B cell (primary cell): ENCODE data around the gene BBC3. TPM values are rescaled to one million over a fixed set of nuclear protein-coding genes. Genes with fewer than 3 reads are reported as not detected.

Experiments
- ATAC-seq: fragments of 200-7000 bp; cut with Tn5 transposase; one replicate; pipeline ENCODE4 v1.10.0; 2021; ENCODE audit warnings: low read depth, mild to moderate bottlenecking, moderate number of reproducible peaks, moderate library complexity
- CTCF ChIA-PET: fragments of 350-600 bp; sonication (Branson Sonifier 250); formaldehyde crosslinking; loops from one replicate; lab custom pipeline; 2021; ENCODE audit warnings: antibody characterized with exemption, inconsistent platforms; lab: Charles Lee
- POLR2A ChIA-PET: fragments of 350-600 bp; sonication (Branson Sonifier 250); formaldehyde crosslinking; loops from one replicate; lab custom pipeline; 2021; ENCODE audit warnings: antibody characterized with exemption; lab: Charles Lee
- DNase-seq: peaks from one replicate; pipeline ENCODE4 v3.0.0; 2013
- H2AFZ ChIP-seq: 2 replicates; pipeline ENCODE4 v1.6.1; 2012; ENCODE audit warnings: mild to moderate bottlenecking, low read depth, low read length; ENCODE audit not compliant: insufficient read depth, poor library complexity, severe bottlenecking
- H3K27ac ChIP-seq, 2 donors: 1 replicate in 1 of 2; 2 replicates in 1 of 2; pipeline ENCODE4 v1.5.1; 2012 to 2013; ENCODE audit warnings: low read length in 2 of 2, mild to moderate bottlenecking in 2 of 2, moderate library complexity in 1 of 2
- H3K27me3 ChIP-seq, 4 experiments: fragments of 200-600 bp in 1 of 4; sonication (generic) in 1 of 4; replicated peaks in 1 of 4; 1 replicate in 2 of 4; 2 replicates in 2 of 4; pipeline versions ENCODE4 v1.6.1 to v1.7.0; 2013 to 2016; ENCODE audit warnings: low read length in 3 of 4, mild to moderate bottlenecking in 2 of 4, mixed read lengths in 1 of 4, moderate library complexity in 1 of 4; ENCODE audit not compliant: insufficient read depth in 4 of 4, control insufficient read depth in 3 of 4; ENCODE audit errors: control extremely low read depth in 1 of 4
- H3K36me3 ChIP-seq, 2 experiments: replicated peaks in 1 of 2; 1 replicate in 1 of 2; 2 replicates in 1 of 2; pipeline versions ENCODE4 v1.6.1 to v1.7.1; 2013; ENCODE audit warnings: low read length in 1 of 2; ENCODE audit not compliant: insufficient read depth in 2 of 2, control insufficient read depth in 1 of 2; ENCODE audit errors: control extremely low read depth in 1 of 2, extremely low read depth in 1 of 2
- H3K4me1 ChIP-seq, 2 donors: fragments of 200-600 bp in 1 of 2; sonication (generic) in 1 of 2; 1 replicate in 1 of 2; 2 replicates in 1 of 2; pipeline versions ENCODE4 v1.5.1 to v1.6.1; 2013 to 2017; ENCODE audit warnings: low read length in 2 of 2; ENCODE audit not compliant: control insufficient read depth in 2 of 2, insufficient read depth in 2 of 2
- H3K4me2 ChIP-seq: replicated peaks from 2 replicates; pipeline ENCODE3; 2012; ENCODE audit warnings: mild to moderate bottlenecking, low read depth, low read length; ENCODE audit not compliant: poor library complexity, severe bottlenecking
- H3K4me3 ChIP-seq, 5 experiments: fragments of 200-600 bp in 1 of 5; sonication (generic) in 1 of 5; 1 replicate in 3 of 5; 2 replicates in 2 of 5; pipeline versions ENCODE4 v1.5.1 to v1.7.0; 2011 to 2016; ENCODE audit warnings: low read length in 4 of 5, mild to moderate bottlenecking in 4 of 5, low read depth in 2 of 5, control low read depth in 1 of 5, moderate library complexity in 1 of 5; ENCODE audit not compliant: insufficient read depth in 1 of 5; ENCODE audit errors: control extremely low read depth in 1 of 5, extremely low read depth in 1 of 5
- H3K79me2 ChIP-seq: fragments of 200-600 bp; sonication (generic); one replicate; pipeline ENCODE4 v1.6.0; 2016; ENCODE audit warnings: low read length; ENCODE audit not compliant: control insufficient read depth, insufficient read depth
- H3K9ac ChIP-seq: fragments of 200-600 bp; sonication (generic); 2 replicates; pipeline ENCODE4 v1.6.1; 2017; ENCODE audit warnings: mild to moderate bottlenecking, low read length, moderate library complexity
- H3K9me3 ChIP-seq, 3 donors: one replicate each; pipeline versions ENCODE4 v1.6.1 to v1.7.1; 2013; ENCODE audit warnings: low read length in 2 of 3; ENCODE audit not compliant: control insufficient read depth in 2 of 3, insufficient read depth in 1 of 3; ENCODE audit errors: control extremely low read depth in 1 of 3
- H4K20me1 ChIP-seq: 2 replicates; pipeline ENCODE4 v1.6.0; 2012; ENCODE audit warnings: mild to moderate bottlenecking, low read length; ENCODE audit not compliant: insufficient read depth, control insufficient read depth, poor library complexity, severe bottlenecking
- H3K27ac Mint-ChIP-seq: one replicate; pipeline ENCODE4 v1.8.0; 2021; ENCODE audit warnings: mixed read lengths
- H3K27me3 Mint-ChIP-seq: one replicate; pipeline ENCODE4 v1.8.0; 2021; ENCODE audit warnings: mixed read lengths
- H3K4me1 Mint-ChIP-seq: one replicate; pipeline ENCODE4 v1.8.0; 2021; ENCODE audit warnings: mixed read lengths
- H3K4me3 Mint-ChIP-seq: one replicate; pipeline ENCODE4 v1.8.0; 2021; ENCODE audit warnings: mixed read lengths
- H3K9me3 Mint-ChIP-seq: one replicate; pipeline ENCODE4 v1.8.0; 2022; ENCODE audit warnings: mixed read lengths; ENCODE audit not compliant: insufficient read depth
- CTCF ChIP-seq: fragments of 200-600 bp; IDR thresholded peaks from one replicate; pipeline ENCODE4 v1.8.0; 2022; ENCODE audit warnings: antibody characterized with exemption, mild to moderate bottlenecking
- EZH2 ChIP-seq: IDR thresholded peaks from 2 replicates; pipeline ENCODE4 v1.6.1; 2012; ENCODE audit warnings: borderline replicate concordance, low read depth, mild to moderate bottlenecking, moderate library complexity, low read length; ENCODE audit not compliant: insufficient read depth, poor library complexity, severe bottlenecking
- WGBS: methylation state at CpG from one replicate; pipeline ENCODE4 v1.1.5; 2013; ENCODE audit warnings: missing lambda C conversion rate; ENCODE audit not compliant: insufficient coverage; 5-methylcytosine and 5-hydroxymethylcytosine counted together
- intact Hi-C: fragments of 100-400 bp; cut with micrococcal nuclease; formaldehyde crosslinking; loops from one replicate; pipeline ENCODE4 v1.10.0; 2022
- polyA plus RNA-seq: library from polyadenylated mRNA; depleted of rRNA; stranded (reverse); fragments of >200 nt; gene quantifications from 2 replicates; pipeline ENCODE4 v1.2.3, GENCODE V29; 2012
- total RNA-seq, 2 donors: library from RNA; stranded (reverse); fragments of 120-200 nt in 1 of 2; gene quantifications; 1 replicate in 1 of 2; 2 replicates in 1 of 2; pipeline versions ENCODE4 v1.2.3 to v1.2.4, GENCODE V29; 2013 to 2022

The BBC3 gene
- total and polyA plus RNA-seq, 2 donors (not counting 1 experiment from before 2014, with no cell fraction given), result 10.2 to 17.8 TPM

- ChIA-PET POLR2A (interaction anchor here (0.6 to 4.1 kb wide), 8 partner anchors 9 to 470 kb away, joined by 3 to 74 read pairs (median 6); partner anchors contain the start of genes CCDC9 and NOP53), CTCF (interaction anchor here (0.7 to 3.3 kb wide), 11 partner anchors 9 to 116 kb away, joined by 3 to 22 read pairs (median 5); partner anchors contain the start of genes CCDC9 and DHX34)
- no peaks in the 10 kb centered on the region for H3K79me2 ChIP-seq
- 10% methylated on average over 79 of the region's 82 CpGs for WGBS
- peaks cover 16% of the 10 kb centered on the region for H4K20me1 ChIP-seq
- DNase-seq, result no peak
- H3K27me3 ChIP-seq, result no peaks in the 10 kb centered on the region
- ATAC-seq, result peak; percentile 16
- H3K9me3 Mint-ChIP-seq, result no peaks in the 10 kb centered on the region
- peaks cover 0 to 12% of the 10 kb centered on the region in 2 experiments for H3K36me3 ChIP-seq
- H2AFZ ChIP-seq, result peak overlapping the region; percentile 43
- H3K9me3 ChIP-seq, result no peaks in the 10 kb centered on the region
- H3K4me1 ChIP-seq, result peaks cover 12 to 22% of the 10 kb centered on the region in 2 donors
- H3K4me2 ChIP-seq, result peak overlapping the region; percentile 100
- intact Hi-C loops, result loop anchor here (1.0 to 10.0 kb wide), 7 partner anchors 48 to 1362 kb away; partner anchors contain the start of genes BICRA, DBP, DHX34 and NAPA
- TF ChIP-seq EZH2 (no peak), CTCF (no peak)
- peak overlapping the region; percentile 66 for H3K9ac ChIP-seq
- no peaks in the 10 kb centered on the region for H3K27me3 Mint-ChIP-seq
- peak overlapping the region; percentile 22 to 55 for H3K27ac ChIP-seq
- peak overlapping the region in 4 of 5 experiments; percentile 29 to 63 (median 51) for H3K4me3 ChIP-seq
- peak overlapping the region; percentile 75 for H3K4me3 Mint-ChIP-seq
- H3K27ac Mint-ChIP-seq, result peak overlapping the region; percentile 68
- H3K4me1 Mint-ChIP-seq, result peaks cover 22% of the 10 kb centered on the region
Measured at GRCh38 chr19:47274891-47275761, 44.1 kb upstream of the BBC3 start.
